Gastrocnemius medialis (tissue), 4 donors: ENCODE data around the gene PDE8A.

Experiments used
- POLR2A ChIP-seq, 2 donors: fragments of 450-650 bp; IDR thresholded peaks; one replicate each; pipeline ENCODE4 v1.6.1; 2017; ENCODE audit warnings: antibody characterized with exemption in 2 of 2, mild to moderate bottlenecking in 2 of 2, moderate library complexity in 2 of 2
- TF ChIP-seq, protein P1 (sequence below), 5 experiments: fragments of 450-650 bp in 3 of 5; fragments of 200-600 bp in 2 of 5; sonication (generic) in 2 of 5; IDR thresholded peaks in 4 of 5; conservative IDR thresholded peaks in 1 of 5; 1 replicate in 4 of 5; 2 replicates in 1 of 5; pipeline ENCODE4 v1.5.1; 2016 to 2019; ENCODE audit warnings: antibody characterized with exemption in 5 of 5, mild to moderate bottlenecking in 3 of 5, moderate library complexity in 3 of 5

DNA sequence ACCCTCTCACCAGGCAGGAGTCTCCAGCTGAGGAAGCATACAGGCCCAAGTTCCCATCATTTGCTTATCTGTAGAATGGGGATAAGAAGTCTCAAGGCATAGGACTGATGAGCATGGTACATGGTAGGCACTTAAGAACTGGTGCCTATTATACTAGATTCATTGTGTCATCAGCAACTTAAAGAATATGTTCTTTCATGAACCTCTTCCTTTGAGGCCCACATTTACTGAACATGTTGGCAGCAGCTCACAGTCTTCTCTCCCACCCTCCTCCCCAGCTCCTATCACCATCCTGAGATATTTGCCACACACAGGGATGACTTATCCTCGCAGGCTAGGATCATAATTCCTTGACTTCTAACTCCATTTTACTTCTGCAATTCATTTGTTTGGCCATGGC lies 142.5 kb downstream of the PDE8A start:
- TF ChIP-seq, protein P1, sequence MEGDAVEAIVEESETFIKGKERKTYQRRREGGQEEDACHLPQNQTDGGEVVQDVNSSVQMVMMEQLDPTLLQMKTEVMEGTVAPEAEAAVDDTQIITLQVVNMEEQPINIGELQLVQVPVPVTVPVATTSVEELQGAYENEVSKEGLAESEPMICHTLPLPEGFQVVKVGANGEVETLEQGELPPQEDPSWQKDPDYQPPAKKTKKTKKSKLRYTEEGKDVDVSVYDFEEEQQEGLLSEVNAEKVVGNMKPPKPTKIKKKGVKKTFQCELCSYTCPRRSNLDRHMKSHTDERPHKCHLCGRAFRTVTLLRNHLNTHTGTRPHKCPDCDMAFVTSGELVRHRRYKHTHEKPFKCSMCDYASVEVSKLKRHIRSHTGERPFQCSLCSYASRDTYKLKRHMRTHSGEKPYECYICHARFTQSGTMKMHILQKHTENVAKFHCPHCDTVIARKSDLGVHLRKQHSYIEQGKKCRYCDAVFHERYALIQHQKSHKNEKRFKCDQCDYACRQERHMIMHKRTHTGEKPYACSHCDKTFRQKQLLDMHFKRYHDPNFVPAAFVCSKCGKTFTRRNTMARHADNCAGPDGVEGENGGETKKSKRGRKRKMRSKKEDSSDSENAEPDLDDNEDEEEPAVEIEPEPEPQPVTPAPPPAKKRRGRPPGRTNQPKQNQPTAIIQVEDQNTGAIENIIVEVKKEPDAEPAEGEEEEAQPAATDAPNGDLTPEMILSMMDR (IDR thresholded peaks at IDR 0.05 in 4 of 5, conservative IDR thresholded peaks at IDR 0.05 in 1 of 5) = no peak
- TF ChIP-seq POLR2A (IDR thresholded peaks at IDR 0.05) = no peak
